ENCODE data around the gene KLHL22.

KLHL22 gene

DNA sequence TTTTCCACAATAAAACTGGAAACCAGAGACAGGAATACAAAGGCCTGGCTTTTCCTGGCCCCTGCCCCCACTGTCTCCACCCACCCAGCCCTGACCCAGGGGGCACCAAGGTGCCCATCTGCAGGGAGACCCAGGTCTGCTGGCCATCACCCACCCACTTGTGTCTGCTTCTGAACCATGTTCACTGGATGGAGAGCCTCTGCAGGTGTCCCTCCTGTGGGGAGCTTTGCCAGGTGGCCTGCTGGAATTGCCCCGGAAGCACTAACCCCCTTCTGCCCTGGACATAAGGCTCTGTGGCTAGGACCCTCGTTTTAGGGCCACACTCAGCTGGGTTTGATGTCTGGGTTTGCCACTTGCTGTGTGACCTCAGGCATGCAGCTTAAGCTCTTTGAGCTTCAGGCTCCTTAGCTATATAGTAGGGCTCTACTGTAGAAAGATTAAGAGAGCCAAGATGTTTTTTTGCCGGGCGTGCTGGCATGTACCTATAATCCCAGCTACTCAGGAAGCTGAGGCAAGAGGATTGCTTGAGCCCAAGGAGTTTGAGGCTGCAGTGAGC, 61.8 kb downstream of the KLHL22 start:
- Histone ChIP-seq H3K79me2 (ENCODE audit: insufficient read depth, low read length) (no peaks in the 10 kb centered on the region), H3K27me3 (ENCODE audit: insufficient read depth, low read length, poor library complexity) (no peaks in the 10 kb centered on the region), H3K4me2 (ENCODE audit: insufficient read depth, low read length) (no peak overlapping the region), H4K20me1 (ENCODE audit: insufficient read depth, low read length) (peaks cover 3% of the 10 kb centered on the region; the same call in 1 of the 2 replicates), H3K4me3 (ENCODE audit: low read depth in 1 of 2, low read length in 2 of 2) (no peak overlapping the region), H3K36me3 (ENCODE audit: insufficient read depth, low read length) (no peaks in the 10 kb centered on the region), H3K27ac (ENCODE audit: low read length) (no peak overlapping the region), H3K9me3 (ENCODE audit: insufficient read depth, low read length, severe bottlenecking) (no peaks in the 10 kb centered on the region), H3K9ac (ENCODE audit: low read depth, low read length) (no peak overlapping the region), H3K4me1 (ENCODE audit: insufficient read depth, low read length) (peaks cover 11% of the 10 kb centered on the region), H2AFZ (ENCODE audit: low read depth, low read length) (no peak overlapping the region)
- no peak for DNase-seq
- ATAC-seq (ENCODE audit: insufficient read depth, low read depth), result no peak
- TF ChIP-seq EZH2 (IDR thresholded peaks at IDR 0.05; ENCODE audit: borderline replicate concordance, low read depth, low read length, severe bottlenecking), result no peak
- TF ChIP-seq CTCF (IDR thresholded peaks at IDR 0.05; ENCODE audit: borderline replicate concordance, extremely low read depth, low read length, poor library complexity, severe bottlenecking), result no peak

DNA sequence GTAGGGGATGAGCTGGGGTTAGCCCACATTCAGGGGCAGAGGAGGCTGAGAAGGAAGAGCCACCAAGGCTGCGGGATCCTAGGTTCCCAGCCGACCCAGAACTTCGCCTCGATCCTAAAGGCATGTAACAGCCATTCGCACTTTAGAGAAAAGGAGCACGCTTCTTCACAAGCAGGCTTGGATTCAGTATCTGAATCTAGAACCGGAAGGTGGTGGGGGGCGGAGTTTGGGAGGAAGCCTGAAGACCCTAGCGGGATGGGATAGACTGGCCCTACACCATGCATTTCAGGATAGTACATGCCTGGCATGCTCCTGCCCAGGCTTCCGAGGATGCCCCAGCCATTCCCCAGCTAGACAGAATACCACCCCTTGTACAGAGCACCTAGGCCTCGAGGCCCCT, 62.4 kb downstream of the KLHL22 start:
- peaks cover 12% of the 10 kb centered on the region for H3K4me1 ChIP-seq (ENCODE audit: insufficient read depth, low read length)
- ATAC-seq (ENCODE audit: insufficient read depth, low read depth) (no peak), DNase-seq (no peak)
- no peak overlapping the region for H3K9ac ChIP-seq (ENCODE audit: low read depth, low read length)
- no peaks in the 10 kb centered on the region for H3K9me3 ChIP-seq (ENCODE audit: insufficient read depth, low read length, severe bottlenecking)
- peaks cover 3% of the 10 kb centered on the region; the same call in 1 of the 2 replicates for H4K20me1 ChIP-seq (ENCODE audit: insufficient read depth, low read length)
- no peak overlapping the region for H3K4me2 ChIP-seq (ENCODE audit: insufficient read depth, low read length)
- no peaks in the 10 kb centered on the region for H3K27me3 ChIP-seq (ENCODE audit: insufficient read depth, low read length, poor library complexity)
- H2AFZ ChIP-seq (ENCODE audit: low read depth, low read length), result no peak overlapping the region
- no peak overlapping the region for H3K27ac ChIP-seq (ENCODE audit: low read length)
- TF ChIP-seq CTCF (IDR thresholded peaks at IDR 0.05; ENCODE audit: borderline replicate concordance, extremely low read depth, low read length, poor library complexity, severe bottlenecking) (no peak), EZH2 (IDR thresholded peaks at IDR 0.05; ENCODE audit: borderline replicate concordance, low read depth, low read length, severe bottlenecking) (no peak)
- H3K79me2 ChIP-seq (ENCODE audit: insufficient read depth, low read length), result no peaks in the 10 kb centered on the region
- H3K4me3 ChIP-seq (ENCODE audit: low read depth in 1 of 2, low read length in 2 of 2), result no peak overlapping the region
- H3K36me3 ChIP-seq (ENCODE audit: insufficient read depth, low read length), result no peaks in the 10 kb centered on the region

DNA sequence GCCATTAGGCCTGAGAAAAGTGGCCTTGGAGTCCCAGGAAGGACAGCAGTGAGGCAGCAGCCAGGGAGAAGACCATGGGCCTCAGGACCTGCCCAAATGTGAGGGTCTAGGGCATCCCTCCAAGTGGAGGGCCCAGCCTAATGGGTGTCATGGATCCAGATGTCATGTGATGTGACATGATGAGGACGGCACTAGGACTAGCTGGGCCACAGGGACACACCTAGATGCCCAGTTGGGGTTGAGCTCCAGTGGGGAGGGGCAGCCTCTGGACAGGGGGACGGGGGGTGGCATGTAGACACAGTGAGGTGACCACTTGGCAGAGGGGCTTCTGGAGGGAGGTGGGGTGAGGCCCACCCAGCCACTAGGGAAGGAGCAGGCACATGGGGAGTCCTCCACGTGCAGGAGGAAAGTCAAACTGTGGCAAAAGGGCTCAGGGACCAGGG, 63.3 kb downstream of the KLHL22 start:
- no peak overlapping the region for H3K27ac ChIP-seq (ENCODE audit: low read length)
- H2AFZ ChIP-seq (ENCODE audit: low read depth, low read length), result no peak overlapping the region
- H3K9ac ChIP-seq (ENCODE audit: low read depth, low read length), result no peak overlapping the region
- TF ChIP-seq CTCF (IDR thresholded peaks at IDR 0.05; ENCODE audit: borderline replicate concordance, extremely low read depth, low read length, poor library complexity, severe bottlenecking) (no peak), EZH2 (IDR thresholded peaks at IDR 0.05; ENCODE audit: borderline replicate concordance, low read depth, low read length, severe bottlenecking) (no peak)
- H3K79me2 ChIP-seq (ENCODE audit: insufficient read depth, low read length), result no peaks in the 10 kb centered on the region
- peaks cover 3% of the 10 kb centered on the region; the same call in 1 of the 2 replicates for H4K20me1 ChIP-seq (ENCODE audit: insufficient read depth, low read length)
- ATAC-seq (ENCODE audit: insufficient read depth, low read depth), result no peak
- no peak for DNase-seq
- H3K27me3 ChIP-seq (ENCODE audit: insufficient read depth, low read length, poor library complexity), result no peaks in the 10 kb centered on the region
- no peaks in the 10 kb centered on the region for H3K36me3 ChIP-seq (ENCODE audit: insufficient read depth, low read length)
- H3K4me3 ChIP-seq (ENCODE audit: low read depth in 1 of 2, low read length in 2 of 2), result no peak overlapping the region
- H3K9me3 ChIP-seq (ENCODE audit: insufficient read depth, low read length, severe bottlenecking), result no peaks in the 10 kb centered on the region
- H3K4me1 ChIP-seq (ENCODE audit: insufficient read depth, low read length), result peaks cover 12% of the 10 kb centered on the region
- H3K4me2 ChIP-seq (ENCODE audit: insufficient read depth, low read length), result no peak overlapping the region

Data from DND-41 (cell line).